GM19193 (cell line): ENCODE measurements around the gene IL1F10.

ENCODE experiments used
- POLR2A ChIP-seq: IDR thresholded peaks from 4 replicates; pipeline ENCODE4 v1.6.1; 2011; ENCODE audit not compliant: insufficient read depth, insufficient read length; ENCODE audit errors: extremely low read depth

Gene IL1F10

DNA sequence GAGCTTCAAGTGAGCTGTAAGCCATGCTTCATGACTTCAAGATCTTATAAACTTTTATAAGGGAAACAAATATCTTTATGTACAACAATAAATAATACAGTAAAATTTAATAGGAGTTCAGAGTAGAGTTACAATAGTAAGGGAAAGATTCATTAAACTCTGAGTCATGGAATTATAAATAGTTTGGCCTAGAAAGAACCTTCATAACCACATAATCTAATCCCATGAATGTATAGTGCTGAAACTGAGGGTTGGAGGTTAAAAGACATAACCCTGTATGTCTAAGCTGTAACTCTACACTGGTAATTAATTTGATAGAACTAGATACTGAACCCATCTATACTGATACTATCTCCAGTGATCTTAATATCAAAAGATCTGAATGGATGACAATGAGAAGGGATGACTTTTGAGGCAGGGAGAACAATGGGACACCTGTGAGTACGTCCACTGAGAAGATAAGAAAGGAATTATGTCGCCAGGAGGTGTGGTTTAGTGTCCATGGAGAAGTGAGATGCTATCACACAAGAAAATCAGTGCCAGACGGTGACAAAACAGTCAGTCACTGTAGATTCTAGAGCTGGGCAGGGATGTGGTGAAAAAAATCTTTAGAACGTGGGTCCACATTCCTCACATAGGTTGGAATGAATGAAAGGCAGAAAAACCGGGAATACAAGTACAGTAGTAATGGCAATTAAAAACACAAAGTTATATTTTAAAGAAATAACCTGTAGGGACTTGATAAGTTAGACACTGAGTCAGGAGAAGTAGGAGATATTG, 1.1 kb downstream of the IL1F10 start:
- no peak for TF ChIP-seq POLR2A

GRCh38 chr2:113069676-113070605, 2.2 kb downstream of the IL1F10 start:
- no peak for TF ChIP-seq POLR2A

- TF ChIP-seq POLR2A: no peak
These were observed 2.8 kb downstream of the IL1F10 start for GRCh38 chr2:113070606-113070975.

DNA sequence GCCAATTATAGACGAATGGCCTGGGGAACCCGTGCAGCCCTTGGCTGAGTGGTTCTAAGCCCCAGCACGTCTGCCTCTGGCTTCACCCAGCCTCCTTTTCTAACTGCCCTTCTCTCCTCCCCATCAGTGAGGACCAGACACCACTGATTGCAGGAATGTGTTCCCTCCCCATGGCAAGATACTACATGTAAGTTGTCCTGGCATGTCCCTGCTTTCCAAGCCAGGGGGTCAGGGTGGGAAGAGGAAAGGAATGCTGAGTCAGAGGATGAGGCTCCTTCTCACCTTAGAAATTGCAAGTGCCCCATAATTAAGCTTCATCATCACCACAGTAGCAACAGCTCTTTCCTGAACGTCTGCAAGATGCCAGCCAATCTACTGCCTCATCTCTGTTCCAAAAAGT, 4.8 kb downstream of the IL1F10 start:
- TF ChIP-seq POLR2A: no peak

GRCh38 chr2:113073325-113073834, 5.6 kb downstream of the IL1F10 start:
- no peak for TF ChIP-seq POLR2A

DNA sequence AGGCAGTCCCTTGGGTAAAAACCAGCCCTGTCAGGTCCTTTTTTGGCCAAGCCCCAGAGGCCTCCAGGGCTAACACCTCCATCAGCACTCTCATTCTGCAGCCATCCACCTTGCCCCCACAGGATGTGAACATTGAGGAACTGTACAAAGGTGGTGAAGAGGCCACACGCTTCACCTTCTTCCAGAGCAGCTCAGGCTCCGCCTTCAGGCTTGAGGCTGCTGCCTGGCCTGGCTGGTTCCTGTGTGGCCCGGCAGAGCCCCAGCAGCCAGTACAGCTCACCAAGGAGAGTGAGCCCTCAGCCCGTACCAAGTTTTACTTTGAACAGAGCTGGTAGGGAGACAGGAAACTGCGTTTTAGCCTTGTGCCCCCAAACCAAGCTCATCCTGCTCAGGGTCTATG, 7.3 kb downstream of the IL1F10 start:
- TF ChIP-seq POLR2A: no peak

DNA sequence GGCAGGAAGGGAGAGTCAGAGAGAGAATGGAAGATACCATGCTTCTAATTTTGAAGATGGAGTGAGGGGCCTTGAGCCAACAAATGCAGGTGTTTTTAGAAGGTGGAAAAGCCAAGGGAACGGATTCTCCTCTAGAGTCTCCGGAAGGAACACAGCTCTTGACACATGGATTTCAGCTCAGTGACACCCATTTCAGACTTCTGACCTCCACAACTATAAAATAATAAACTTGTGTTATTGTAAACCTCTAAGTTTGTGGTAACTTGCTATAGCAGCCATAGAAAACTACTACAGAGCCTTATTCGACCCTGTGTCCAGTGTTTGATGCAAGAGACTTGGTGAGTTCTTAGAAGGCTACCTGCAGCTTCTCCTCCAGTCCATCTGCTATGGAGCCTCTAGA, 7.8 kb downstream of the IL1F10 start:
- TF ChIP-seq POLR2A: no peak

DNA sequence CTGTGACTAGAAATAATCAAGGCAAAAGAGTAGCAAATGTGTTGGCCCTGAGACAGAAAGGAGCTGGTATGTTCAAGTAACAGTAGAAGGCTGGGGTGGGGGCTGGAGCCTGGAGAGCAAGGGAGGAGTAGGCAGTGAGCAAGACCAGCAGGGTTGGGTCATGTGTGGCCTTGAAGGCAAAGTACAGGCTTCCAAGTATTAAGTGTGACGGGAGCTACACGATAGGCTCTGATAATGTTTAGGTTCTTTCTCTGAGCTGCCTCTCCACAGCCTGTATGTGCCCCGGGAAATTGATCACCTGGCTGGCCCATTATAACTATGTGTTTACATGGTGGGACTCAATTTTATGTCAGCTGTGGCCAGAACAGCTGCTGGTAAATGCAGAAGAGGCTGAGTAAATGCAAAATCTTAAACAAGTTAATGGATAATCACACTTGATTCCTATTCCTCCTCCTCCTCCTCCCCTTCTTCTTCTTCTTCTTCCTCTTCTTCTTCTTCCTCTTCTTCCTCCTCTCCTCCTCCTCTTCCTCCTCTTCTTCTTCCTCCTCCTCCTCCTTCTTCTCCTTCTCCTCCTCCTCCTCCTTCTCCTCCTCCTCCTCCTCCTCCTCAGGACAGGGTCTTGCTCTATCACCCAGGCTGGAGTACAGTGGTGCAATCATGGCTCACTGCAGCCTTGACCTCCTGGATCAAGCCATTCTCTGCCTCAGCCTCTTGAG, 9.3 kb downstream of the IL1F10 start:
- no peak for TF ChIP-seq POLR2A

DNA sequence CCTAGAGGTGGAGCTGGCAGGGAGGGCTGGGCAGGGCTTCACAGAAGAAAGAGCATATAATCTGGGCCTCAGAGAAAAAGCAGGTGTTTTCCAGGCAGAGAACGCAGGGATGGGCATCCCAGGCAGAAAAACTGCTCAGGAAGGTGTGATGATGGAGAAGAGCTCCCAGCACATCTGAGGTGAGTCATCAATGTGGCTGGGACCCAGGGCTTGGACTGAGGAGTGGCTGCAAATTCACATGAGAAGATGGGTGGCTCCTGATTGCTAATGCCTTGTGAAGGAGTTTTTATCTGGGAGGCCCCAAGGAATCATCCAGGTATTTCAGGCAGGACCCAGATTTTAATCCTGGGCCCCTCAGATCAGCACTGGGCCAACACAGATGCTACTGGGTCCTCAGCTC, 10.2 kb downstream of the IL1F10 start:
- TF ChIP-seq POLR2A: no peak

DNA sequence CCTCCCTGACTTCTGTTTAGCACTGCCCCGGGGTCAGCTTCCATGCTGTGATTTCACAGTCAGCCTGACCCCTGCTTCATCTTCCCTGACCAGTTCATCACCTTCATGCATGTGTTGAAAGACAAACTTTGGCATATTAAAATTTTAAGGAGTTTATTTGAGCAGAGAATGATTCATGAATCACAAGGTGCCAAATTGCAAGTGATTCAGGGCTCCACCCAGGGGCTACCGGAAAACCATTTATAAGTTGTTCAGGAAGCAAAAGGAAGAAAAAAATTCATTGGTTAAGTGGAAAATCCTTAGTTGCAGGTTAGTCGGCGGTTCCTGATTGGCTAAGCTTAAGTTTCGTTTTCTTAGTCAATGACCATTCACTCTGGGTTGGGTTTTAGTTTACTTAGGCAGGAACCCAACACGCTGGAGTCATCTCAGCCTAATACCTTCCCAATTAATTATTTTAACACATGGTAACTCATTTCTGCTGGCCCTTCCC, 10.6 kb downstream of the IL1F10 start:
- no peak for TF ChIP-seq POLR2A

- TF ChIP-seq POLR2A: no peak
These were observed 11.4 kb downstream of the IL1F10 start for GRCh38 chr2:113079131-113079530.

DNA sequence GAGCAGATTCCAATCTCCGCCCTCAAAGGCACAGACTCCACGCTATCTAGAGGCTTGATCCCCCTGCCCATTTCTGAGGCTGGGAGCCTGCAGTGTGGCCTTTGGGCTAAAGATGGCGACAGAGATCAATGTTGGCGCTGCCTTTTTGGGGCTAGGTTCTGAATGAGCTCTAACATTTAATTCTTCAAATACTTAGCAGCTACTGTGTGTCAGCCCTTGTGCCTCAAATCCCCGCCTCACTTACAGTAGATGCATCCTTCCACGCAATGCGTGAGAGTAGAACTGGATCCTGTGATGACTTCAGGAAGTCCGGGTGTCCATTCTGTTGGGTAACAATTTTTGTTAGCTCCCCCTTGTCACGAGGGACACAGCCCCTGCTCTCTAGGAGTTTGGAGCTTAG, 12.4 kb downstream of the IL1F10 start:
- TF ChIP-seq POLR2A: no peak

- no peak for TF ChIP-seq POLR2A
These were observed 13.9 kb downstream of the IL1F10 start for GRCh38 chr2:113081488-113082210.

DNA sequence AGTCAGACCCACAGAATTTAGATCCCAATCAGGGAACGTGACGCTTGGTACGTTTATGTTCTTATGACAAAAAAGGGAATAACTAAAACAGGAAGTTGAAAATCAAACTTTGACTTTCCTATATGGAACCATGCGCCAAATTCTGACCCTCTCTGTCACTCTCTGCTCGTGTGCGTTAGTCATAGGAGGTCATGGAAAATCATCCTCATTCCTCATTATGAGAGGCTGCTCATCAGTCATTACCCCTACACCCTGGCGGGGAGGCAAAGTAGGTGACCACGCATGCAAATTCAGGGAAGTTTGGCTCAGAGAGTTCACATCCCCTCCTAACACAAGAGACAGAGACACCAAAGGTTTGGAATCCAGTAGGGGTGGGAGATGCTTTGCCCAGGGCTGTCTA, 15.5 kb downstream of the IL1F10 start:
- no peak for TF ChIP-seq POLR2A
